HG03457 (cell line): Measurements from ENCODE around the gene CCT3.
"Not testable (repeated sequence)": the region's sequence is repeated elsewhere in the genome, so short reads cannot be mapped to it uniquely, and the experiment has no call there.

Source experiments
- ATAC-seq: cut with Tn5 transposase; IDR thresholded peaks from one replicate; pipeline ENCODE4 v1.9.1; 2021; ENCODE audit warnings: moderate number of reproducible peaks; ENCODE audit not compliant: unreplicated experiment

CCT3 gene

DNA sequence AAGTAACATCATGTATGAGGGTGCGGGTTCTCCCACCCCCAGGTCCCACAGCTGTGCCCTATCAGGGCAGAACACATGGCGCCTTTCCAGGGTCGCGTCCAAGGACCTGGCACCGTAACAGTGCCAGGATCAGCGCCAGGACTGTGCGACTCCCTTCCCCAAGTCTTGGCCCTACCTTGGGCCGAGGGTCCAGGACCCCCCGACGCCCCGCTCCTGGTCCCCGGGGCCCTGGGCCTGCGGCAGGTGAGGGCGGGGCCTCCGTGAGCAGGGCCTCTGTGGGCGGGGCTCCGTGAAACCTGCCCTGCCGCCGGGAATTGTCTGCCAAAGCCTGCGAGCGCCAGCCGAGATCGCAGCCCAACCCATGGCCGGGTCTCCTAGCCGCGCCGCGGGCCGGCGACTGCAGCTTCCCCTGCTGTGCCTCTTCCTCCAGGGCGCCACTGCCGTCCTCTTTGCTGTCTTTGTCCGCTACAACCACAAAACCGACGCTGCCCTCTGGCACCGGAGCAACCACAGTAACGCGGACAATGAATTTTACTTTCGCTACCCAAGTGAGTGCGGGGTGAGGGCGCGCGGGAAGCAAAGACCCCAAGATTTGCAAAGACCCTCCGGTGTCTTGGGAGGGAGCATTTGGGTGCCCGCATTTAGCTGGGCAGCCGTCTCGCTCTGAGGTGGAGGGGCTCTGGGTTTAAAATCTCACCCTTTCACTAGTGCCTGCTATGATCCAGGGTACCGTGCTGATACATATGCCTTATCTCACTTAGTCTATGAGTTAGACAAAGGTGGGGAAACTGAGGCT is 31.0 kb upstream of the CCT3 start, which contains the start of gene RHBG:
TSS of gene RHBG (plus strand) at position 323 of the 796 bp plus-strand sequence. CDS start at position 362, 39 bp downstream.
- ATAC-seq: no peak

DNA sequence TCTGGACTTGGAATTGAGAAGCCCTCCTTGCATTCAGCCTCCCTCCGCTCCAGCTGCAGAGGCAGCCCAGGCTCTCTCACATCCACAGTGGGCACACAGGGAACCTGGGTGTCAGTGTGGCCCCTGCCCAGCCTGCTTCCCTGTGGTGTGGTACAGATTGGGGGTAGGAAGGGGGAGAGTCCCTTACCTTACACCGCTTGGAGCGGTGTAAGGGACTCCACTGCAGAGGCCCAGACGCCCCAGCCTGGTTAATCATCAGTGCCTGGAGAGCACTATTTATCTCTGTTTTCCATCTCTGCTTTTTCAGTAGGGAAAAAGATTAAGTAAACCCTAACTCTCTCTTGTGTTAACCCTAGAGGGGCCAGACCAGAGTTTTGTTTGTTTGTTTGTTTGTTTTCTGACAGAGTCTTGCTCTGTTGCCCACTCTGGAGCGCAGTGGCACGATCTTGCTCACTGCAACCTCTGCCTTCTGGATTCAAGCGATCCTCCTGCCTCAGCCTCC is 30.1 kb upstream of the CCT3 start:
- ATAC-seq: no peak

DNA sequence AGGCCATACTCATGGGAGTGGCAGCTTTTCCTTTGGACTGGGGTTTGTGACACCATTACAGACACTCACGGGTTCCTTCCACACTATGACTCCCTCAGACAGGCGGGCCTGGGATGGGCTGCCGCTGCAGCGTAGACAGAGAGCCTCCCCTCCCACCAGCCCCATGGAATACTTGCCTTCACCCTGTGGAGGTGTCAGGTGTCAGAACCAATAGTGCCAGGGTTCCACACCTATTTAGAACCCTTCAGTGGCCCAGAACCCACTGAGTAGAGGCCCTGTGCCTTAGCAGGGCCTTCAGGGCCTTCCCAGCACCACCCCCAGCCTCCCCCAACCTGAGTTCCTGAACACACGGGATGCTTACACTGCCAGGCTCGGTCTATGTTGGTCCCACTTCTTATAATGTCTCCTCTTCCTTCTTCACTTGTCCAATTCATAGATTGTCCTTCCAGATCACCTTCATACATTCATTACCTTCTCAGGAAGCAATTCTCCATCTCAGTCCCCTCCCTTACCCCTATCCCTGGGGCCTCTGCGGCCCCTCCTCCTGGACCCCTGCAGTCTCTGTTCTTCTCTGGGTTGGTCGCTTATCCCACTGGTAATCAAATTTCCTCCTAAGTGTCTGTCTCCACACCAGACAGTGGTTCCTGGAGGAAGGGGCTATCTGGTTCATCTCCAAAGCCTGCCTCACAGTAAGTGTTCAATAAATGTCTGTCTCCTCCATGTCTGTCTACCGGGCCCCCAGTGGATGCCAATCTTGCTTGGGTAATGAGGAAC is 29.5 kb upstream of the CCT3 start:
- ATAC-seq: no peak

DNA sequence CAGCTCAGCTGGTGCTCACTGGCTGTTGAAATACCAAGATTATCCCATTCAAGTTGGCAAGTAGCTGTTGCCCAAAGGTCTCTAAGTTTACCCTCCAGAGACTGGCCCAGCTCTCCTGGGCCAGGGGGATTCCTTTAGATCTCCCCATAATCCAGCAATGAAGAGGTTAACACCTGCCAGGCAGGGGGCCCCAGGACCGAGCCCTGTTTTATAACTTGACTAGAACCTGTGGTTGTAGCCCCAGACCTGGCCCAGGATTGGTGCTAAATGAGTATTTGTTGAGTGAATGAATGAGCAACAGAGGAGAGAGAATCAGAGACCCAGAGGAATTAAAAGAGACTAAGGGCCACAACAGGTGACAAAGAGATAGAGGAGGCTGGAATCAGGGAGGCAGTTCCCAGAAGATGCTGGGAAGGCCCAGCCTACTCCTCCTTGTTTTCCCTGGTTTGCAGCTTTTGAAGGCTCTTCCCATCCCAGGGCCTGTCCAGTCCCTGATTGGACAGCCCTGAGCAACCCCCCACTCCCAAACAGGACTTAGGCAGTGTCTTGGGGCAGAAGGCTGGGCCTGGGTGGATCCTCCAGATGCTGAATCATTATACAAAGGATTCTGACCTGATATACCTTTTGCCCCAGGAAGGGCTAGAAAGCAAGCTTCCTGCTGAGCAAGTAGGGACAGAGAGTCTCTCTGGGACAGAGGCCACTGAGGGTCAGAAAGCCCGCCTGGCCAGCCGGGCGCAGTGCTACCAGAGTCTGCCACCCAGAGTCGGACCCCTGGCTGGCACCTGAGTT is 28.5 kb upstream of the CCT3 start:
- ATAC-seq: no peak

DNA sequence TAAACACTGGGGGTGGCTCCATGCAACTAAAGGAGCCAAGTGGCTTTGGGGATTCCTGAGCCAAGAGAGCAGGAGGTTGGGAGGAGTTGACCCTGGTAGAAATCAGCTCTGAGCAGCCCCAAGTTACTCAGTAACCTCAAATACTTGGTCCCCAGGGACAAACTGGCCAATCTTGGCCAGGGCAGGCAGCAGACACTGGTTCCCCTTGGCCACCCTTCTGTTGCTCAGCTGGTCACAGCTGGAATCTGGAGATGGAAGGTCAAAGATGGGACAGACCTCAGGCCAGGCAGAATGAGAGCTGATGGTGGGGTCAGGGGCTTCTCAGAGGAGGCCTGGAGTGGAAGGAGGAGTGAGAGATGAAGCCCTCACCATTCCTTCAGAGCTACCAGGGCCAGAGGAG is 27.7 kb upstream of the CCT3 start:
- no peak for ATAC-seq

DNA sequence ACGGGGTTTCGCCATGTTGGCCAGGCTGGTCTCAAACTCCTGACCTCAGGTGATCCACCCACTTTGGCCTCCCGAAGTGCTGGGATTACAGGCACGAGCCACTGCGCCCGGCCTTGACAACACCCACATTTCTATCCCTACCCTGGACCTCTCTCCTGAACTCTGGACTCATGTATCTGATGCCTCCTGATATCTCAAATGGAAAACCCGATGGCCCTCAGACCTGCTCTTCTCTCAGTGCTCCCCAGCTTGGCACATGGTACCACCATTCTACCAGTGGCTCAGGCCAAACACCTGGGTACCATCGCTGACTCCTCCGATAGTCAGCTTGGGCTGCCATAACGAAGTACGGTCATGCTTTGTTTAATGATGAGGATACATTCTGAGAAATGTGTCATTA is 22.4 kb upstream of the CCT3 start:
- ATAC-seq: no peak

DNA sequence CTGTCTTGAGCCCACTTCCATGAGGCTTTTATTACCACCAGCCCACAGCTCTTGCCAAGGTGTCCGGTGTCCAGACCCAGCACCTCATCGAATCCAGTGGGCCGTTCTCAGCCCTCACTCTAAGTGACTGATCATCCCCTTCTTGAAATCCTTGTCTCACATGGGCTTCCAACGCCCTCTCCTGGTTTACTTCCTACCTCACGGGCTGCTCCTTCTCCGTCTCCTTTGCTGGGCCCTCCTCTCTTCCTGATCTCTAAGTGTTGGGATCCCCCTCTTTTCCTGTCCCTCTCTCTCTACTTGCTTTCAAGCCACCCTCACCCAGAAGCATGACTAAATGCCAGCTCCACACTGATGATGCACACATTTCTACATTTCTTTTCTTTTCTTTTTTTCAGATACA is 21.9 kb upstream of the CCT3 start:
- ATAC-seq: no peak

DNA sequence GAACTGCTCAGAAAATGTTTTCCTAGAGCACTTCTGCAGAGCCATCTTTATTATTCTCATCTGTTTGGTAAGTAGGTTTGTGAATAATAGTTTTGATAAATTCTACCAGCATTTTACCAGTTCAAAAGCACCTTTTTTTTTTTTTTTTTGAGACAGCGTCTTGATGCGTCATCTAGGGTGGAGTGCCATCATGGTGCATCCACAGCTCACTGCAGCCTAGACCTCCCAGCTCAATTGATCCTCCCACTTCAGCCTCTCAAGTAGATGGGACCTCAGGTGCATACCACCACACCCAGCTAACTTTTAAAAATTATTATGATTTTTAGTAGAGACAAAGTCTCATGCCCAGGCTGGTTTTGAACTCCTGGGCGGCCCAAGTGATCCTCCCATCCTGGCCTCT is 21.2 kb upstream of the CCT3 start:
- ATAC-seq: no peak

DNA sequence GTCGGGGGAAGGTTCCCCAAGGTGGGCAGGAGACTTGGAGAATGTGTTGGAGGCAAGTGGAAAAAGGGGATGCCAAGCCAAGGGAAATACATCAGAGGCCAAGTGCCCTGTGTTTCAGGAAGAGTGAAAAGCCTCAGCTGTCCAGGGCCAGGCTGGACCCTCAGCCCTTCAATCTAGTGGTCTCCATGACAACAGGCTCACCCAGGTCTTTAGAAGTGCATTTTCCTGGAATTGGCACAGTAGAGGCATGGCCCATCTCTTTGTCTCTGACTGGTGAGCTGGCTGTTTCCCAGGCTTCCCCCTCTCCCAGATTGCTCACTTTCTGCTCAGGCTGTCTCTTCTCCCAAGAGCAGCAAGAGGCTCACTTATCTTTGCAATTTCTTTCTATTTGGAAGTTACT is 20.5 kb upstream of the CCT3 start:
- no peak for ATAC-seq

DNA sequence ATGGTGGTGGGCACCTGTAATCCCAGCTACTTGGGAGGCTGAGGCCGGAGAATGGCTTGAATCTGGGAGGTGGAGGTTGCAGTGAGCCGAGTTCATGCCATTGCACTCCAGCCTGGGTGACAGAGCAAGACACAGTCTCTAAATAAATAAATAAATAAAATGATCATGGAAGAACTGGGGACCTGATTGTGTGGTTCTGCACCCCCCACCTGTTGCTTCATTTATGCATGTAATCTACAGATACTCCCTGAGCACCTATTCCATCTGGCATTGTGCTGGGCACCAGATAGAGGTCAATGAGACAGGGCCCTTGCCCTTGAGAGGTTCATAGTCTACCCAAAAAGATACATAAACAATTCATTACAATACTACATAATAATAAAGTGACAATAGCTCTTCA is 19.9 kb upstream of the CCT3 start:
- ATAC-seq: no peak

DNA sequence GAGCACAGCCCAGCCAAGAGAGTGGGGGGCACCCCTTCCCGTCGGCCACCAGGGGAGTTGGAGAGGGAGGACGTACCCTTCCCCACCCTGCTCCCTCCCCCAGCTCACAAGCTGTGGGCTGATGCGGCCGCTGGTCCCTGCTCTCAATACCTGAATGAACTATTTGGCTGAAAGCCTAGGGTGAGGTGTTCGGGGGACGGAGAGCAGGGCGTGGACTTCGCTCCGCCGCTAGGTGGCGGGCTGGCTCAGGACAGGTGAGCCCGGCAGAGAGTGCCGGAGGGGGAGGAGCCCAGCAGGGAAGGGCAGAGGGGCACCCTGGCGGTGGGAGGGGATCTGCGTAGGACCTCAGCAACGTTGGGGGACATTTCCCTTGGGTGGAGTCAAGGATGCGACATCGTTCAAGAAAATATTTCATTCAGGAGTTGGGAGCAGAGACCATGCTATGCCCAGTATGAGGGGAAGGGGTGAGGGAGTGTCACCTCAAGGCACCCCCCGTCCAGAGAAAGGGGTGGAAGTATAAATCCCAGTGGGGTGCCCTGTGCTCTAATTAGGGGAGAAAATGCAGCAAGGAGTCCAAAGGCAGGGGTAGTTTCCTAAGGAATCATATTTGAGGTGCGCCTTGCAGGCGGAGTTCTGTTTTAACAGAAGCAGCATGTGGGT is 18.9 kb upstream of the CCT3 start:
- ATAC-seq: no peak

DNA sequence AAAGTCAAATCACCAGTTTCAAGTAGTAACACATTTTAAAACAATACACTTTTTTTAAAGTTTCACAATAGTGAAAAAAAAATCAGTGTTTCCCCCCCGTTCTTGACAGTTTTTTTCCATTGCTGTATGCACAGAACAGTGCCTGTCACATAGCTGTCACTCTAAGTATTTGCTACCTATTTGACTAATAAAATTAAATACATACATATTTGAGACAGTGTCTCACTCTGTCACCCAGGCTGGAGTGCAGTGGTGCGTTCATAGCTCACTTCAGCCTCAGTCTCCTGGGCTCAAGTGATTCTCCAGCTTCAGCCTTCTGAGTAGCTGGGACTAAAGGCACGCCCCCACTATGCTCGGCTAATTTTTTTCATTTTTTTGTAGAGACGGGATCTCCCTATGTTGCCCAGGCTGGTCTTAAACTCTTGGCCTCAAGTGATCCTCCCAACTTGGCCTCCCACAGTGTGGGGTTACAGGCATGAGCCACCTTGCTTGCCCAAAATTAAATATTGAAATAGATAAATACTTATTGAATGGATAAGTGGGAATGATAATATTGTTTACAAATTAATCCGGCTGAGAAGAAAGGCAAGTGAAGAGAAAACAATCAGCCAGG is 18.3 kb upstream of the CCT3 start:
- ATAC-seq: no peak

DNA sequence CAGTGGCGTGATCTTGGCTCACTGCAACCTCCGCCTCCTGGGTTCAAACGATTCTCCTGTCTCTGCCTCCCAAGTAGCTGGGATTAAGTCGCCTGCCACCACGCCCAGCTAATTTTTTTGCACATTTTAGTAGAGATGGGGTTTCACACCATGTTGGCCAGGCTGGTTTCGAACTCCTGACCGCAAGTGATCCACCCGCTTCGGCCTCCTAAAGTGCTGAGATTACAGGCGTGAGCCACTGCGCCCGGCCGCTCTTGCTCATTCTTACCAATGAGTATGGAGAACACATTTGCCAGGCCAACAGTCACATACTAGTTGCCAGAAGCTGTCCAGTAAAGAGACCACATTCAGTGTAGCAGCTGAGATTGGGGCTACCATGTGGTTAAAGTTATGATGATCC is 14.4 kb upstream of the CCT3 start:
- ATAC-seq: not testable (repeated sequence)

DNA sequence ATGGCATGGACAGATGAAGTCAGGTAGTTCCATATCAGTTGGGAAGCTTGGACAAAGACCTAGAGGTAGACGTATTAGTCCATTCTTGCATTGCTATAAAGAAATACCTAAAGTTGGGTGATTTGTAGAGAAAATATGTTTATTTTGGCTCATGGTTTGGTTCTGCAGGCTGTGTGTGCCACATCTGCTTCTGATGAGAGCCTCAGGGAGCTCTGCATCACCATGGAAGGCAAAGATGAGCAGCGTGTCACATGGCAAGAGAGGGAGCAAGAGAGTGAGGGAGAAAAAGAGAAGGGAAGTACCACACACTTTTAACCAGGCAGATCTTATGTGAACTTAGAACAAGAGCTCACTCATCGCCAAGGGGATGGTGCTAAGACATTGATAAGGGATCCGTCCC is 9.2 kb upstream of the CCT3 start:
- ATAC-seq: no peak

DNA sequence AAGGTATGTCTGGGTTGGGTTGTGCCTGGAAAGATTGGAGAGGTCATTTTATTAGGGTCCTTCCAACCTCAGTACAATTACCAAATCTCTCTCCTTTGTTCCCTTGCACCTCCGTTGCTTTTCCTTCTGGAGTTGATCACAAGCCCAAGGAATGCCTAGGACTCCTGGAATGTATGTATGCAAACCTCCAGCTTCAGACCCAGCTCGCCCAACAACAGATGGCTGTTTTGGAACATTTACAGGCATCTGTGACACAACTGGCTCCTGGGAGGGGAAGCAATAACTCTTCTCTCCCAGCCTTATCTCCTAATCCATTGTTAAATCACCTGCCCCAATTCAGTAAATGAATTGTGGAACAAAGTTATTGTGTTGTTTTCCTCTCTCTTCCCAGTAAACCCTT is 8.5 kb upstream of the CCT3 start:
- no peak for ATAC-seq

DNA sequence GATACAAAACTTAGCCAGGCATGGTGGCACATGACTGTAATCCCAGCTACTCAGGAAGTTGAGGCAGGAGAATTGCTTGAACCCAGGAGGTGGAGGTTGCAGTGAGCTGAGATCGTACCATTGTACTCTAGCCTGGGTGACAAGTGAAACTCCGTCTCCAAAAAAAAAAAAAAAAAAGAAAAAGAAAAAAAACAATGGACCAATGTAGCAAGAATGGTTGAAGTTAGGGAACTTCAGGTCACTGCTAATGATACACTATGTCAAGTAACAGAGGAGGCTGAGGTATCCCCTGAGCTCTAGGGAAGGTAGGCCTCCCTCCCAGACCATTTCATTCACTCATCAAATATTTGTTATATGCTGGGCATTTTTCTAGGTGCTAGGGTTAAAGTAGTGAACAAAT is 7.9 kb upstream of the CCT3 start:
- not testable (repeated sequence) for ATAC-seq

DNA sequence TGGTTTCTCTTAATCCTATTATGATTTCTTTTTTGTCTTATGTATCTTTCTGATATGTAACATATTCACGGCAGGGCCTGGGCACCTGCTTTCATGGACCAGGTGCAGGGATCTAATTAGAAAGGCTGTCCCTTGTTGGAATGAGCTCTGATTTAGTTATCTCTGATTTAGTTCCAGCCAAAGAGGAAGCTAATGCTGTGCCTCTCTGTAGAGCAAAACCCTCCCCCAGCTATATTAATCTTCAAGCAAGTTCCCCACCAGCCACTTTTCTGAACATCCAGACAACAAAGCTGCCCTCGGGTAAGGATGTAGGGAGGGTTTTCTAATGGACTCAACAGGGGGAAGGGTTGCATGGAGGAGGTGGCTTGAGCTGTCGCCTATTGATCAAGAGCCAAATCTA is 6.3 kb upstream of the CCT3 start:
- no peak for ATAC-seq

DNA sequence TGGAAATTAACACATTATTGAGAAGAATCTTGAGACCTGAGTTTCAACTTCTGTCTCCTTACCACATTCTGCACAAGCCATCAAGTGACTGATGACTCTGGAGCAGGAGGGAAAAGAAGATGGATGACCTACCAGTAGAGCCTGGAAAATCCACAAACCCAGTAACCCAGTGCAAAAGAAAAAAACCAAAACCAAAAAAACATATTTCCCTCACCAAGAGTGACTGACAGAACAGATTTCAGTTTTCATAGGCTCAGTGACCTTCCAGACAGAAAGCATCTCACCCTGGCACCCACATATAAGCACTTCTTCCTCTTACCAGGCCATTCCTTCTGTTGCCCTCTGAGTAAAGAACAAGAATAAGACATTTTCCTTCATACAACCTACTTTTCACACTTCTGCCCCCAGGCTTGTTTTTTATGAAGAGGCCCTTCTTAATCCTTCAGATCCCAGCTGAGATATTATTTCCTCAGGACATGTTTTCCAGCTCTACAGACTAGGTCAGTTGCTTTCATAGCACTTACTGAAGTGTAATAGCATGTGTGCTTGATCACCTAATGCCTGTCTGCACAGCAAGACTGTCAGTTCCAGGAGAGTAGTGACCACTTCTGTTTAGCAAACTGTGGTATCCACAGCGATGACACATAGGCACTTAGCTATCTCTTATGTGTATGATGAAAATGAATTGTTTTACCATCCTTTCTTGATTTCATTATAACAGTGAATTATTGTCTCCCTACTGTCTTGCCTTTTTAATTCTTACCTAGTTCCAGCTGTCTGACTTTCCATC is 4.3 kb upstream of the CCT3 start:
- ATAC-seq: no peak

DNA sequence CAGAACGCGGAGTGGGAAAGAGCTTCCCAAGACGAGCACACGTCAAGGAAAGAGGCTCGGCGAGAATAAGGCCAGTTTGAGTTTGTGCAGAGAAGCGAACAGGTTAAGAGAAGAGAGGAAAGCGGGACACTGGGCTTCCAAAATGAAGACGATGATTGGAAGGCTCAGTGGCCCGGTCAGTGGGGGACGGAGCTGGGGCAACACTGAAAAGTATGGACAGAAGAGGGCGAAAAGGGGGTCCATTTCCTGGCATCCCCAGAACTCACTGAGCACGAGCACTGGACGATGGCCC is 258 bp downstream of the CCT3 start:
- ATAC-seq: no peak
